Left renal cortex interstitium (tissue), 4 donors: ENCODE measurements around the gene MUC15. TPM values are rescaled to one million over a fixed set of nuclear protein-coding genes. Genes with fewer than 3 reads are reported as not detected.

ENCODE experiments used
- DNase-seq, 4 donors: peaks; one replicate each; pipeline ENCODE4 v3.0.0-alpha.2; 2013; ENCODE audit warnings: low read depth in 4 of 4, low spot score in 2 of 4, missing footprints in 1 of 4
- polyA plus RNA-seq, 4 donors: library from polyadenylated mRNA; unstranded; fragments of 120-200 nt; gene quantifications; one replicate each; pipeline ENCODE4 v1.2.1, GENCODE V29; 2013; ENCODE audit not compliant: insufficient read length in 4 of 4

MUC15 gene
- polyA plus RNA-seq, 4 donors = 2.4 to 5.7 (median 2.9) TPM

DNA sequence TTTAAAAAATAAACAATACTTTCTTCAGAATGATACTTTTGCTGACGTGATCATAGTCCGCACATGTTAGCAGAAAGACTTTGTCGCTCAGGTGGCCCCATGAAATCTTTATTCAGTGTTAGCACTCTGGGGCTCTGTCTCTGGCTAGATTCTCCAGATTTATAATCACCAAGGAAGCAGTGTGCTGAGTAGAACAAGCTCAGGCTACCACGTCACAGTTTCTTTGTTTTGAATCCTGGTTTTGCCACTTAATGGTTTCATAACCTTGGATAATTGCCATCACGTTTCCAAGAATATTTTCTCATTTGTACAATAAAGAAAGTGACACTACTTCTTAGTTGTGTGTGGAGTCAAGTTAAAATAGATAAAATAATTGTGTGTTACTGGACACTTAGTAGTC, 3.9 kb upstream of the MUC15 start:
- no peak for DNase-seq

DNA sequence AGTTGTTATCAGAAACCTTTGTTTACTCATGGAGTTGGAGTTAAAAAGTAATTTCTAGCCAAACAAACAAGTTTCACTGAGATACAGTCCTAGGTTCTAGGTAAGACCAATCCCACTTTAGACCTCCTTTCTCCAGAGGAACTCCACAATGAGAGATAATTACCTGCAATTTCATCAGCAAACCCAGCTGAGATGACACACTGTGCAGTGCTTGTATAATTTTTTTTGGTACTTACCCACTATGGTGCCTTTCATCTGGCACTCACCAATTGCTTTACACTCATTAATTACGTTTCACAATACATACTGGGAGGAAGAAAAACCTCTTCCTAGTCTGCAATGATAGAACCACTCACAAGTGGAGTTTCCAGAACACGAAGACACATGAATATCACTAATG, 1.8 kb upstream of the MUC15 start:
- DNase-seq = no peak

DNA sequence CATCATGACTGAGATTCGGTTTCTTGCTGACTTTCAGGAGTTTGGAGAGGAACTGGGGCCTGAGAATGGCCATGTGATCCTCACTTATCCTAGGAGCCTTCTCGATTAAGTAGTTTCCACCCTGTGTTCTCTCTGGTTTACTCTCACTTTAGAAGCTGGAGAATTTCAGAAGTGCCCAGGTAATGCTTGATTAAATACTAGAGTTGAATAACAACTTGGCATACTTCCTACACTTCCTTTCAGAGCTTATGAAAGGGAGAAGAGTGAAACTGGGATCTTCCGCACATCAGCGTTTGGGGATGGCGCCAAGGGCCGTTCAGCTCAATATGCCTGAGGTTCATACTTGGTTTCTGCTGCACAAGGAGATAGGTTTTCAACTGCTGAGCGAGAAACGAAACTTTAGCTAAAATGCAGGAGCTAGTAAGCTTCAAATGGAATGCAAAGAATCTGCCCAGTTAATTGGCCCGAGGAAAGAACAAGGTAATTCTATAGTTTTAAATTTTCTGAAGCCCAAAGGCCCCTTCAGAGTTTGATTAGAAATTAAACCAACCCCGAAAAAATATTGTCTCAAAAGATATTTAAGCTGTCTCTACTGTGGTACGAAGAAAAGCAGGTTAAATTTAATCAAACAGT, 823 bp upstream of the MUC15 start:
- peak in 1 of 4 donors; percentile 6 for DNase-seq

DNA sequence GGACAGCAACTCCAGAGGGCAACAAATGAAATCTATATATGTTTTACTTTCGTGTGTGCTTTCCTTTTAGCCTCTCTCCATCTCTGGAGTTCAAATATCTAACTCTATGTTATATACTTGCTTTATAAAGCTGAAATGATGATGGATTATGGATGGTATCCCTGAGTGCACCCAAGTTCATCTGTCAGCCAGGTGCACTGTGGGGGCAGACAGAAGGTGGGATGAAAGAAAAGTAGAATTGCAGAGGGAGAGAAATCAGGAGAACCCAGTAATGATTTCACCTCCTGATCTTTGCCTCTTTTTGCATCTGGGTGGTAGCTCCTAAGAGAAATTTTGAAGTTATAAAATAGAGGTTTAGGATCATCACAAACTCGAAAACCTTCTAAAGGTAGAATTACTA, 2.4 kb downstream of the MUC15 start:
- DNase-seq = no peak

DNA sequence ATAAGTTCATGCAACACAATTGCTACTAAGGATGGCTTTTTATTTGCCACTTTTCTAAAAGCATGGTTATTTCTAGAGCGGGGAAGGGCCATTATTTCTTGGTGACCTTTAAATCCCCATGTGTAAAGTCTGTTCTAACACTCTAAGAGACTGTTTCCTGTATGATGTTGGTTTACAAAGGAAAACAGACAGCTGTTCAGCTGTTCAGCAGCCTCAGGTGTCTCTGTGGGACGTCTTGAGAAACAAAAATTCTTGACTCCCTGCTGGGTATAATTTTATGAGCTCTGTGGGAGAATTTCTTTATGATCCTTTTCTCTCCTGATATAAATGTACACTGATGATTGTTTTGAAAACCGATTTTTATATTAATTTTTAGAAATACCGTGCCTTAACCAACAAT, 13.9 kb downstream of the MUC15 start:
- DNase-seq = no peak

DNA sequence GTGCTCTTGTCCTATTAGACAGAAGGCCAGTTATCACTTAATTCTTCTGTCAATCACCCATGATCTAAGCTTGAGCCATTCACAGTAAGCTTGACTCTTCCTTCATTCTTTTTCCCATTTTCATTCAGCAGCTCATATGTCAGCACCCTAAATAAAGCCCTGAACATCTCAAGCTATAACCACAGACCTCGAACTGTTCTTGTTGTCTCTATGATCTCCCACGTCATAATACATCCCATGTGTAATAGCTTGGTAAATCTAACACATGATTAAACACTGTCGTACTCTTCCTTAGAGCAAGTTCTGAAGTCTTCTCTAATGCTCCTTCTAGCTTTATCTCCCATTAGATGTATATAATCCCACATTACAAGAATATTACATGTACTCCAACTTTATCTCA, 14.4 kb downstream of the MUC15 start:
- no peak for DNase-seq

DNA sequence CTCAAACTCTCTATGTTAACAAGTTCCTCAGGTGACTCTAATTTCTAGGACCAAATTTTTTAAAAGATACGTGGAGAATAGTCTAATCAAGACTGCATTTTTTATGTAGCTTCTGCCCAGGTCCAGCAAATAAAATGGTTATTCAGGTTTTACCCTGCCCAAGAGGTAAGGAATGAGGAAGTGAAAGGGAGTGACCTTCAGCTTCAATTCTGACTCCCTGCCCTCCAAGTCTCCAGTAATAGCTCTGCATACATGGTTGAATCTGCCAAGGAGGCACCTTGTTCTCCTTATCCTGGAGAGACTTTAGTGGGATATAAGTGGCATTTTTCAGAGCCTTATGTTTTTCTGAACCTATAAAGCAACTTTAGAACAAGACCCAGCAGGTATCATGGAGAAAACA, 15.5 kb downstream of the MUC15 start:
- no peak for DNase-seq

DNA sequence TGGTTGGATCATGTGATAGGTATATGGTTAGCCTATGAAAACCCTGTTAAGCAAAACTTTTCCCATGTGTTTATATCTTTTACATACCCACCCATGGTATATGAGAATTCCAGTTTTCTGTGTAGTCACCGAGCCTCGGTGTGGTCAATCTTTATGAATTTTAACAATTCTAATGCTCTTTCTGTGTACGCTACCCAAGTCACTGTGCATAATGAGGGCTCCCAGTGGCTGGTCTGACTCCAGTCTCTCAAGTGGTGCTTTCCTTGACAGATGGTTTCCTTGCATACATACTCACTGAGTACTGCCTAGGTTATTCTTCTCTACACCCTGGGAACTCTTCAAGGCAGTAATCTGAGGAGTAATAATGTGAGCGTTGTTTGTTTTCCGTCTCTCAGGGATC, 17.6 kb downstream of the MUC15 start:
- DNase-seq = no peak

DNA sequence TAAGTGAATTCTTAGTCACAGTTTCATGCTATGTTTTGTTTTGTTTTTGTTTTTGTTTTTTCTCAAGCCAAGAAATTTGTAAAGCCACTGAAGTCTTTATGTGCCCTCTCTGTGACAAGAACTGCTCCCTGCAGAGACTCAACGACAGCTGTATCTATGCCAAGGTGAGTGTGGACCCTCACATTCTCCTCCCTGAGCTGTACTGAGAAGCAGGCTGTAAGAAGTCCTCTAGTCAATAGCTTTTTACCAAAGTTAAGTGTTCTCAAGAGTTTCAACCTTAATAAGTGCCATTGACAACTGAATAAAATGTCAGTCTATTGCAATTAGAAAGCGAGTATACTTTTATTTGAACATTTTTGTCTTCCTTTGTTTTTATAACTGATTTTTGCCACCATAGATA, 18.9 kb downstream of the MUC15 start:
- no peak for DNase-seq

DNA sequence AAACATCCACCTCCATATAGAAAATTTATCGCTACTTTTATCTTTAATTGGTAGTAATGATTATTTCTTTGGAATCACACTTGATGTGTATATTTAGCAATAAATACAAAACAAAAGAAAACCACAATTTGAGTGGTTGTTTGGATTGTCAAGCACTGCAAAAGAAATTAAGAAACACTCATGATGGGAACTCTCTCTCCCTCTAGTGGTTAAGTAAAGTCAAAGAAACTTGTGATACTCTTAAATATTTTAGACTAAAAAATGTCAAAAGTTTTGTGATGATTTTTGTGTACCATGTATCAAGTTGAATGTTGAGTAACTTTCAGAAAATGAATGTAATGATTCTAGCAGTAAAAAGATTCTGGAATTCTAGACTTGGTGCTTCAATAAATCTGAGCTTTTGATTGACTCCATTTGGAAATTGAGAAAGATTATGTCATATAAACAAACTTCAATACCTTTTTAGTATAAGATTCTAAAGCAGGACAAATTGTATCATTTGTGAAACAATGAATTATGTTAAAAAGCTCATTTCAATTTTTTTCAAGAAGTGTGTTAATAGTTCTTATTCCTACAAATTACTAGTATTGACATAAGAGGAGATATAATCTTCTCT, 20.8 kb downstream of the MUC15 start:
- no peak for DNase-seq

DNA sequence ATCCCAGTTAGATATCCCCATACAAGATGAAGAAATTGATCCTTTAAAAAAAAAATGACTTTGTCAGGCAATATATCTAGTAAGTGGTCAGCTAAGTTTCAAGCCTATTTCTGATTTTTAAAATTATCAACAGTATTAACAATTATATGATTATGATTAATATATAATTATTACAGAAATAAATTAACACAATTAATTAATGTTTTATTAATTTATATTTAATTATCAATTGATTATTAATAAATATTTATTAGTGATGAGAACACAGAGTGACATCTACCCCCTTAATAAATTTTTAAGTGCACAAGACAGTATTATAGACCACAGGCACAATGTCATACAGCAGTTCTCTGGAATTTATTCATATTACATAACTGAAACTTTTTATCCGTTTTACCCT, 22.0 kb downstream of the MUC15 start:
- DNase-seq = no peak

DNA sequence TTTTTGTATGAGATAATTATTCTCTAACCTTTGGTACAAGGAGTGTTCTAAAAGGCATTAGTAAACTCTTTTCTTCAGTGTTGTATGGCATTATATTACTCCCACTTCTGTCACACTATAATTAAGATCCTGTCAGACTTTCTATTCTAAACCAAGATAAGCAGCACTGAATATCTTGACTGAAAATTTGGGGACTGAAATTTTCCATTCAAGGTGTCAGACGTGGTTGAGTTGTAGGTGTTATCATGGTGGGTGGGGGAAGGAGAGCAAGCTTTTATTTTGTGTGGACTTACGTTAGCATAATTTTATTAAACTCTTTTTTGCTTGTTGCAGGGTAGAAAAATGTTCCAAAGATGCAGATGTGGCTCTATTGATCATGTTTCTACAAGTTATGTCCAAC, 22.9 kb downstream of the MUC15 start:
- no peak for DNase-seq

DNA sequence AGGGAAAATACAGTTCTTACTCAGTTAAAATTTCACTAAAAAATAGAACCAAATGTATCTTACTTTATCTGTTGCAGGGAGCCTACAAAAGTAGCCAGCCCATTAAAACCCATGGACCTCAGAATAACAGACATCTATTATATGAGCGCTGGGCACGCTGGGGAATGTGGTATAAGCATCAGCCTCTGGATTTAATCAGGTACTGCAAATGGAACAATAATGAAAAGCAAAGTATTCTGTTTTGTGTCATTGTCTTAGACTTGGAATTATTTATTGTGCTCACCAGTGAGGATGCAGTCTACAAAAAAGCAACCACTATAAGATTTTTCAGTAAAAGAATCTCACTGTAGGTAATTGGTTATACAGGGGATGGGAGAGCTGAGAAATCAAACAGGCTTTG, 30.2 kb downstream of the MUC15 start:
- no peak for DNase-seq

DNA sequence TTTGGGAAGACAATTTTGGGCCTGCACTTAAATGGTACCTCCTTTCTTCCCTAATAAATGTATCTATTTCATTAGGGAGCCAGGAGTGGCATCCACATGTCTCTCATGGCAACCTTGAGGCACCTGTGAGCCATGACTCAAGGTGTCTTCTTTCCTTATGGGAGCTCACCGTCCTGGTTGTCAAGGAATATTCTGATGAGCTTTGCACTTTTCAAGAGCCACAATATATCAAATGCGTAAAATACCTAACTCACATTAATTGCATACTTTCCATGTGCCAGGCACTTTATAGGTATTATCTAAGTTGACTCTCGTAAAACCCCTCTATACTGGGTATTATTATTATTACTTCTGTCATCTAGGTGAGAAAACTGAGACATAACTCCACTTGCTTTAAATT, 32.5 kb downstream of the MUC15 start:
- no peak for DNase-seq

DNA sequence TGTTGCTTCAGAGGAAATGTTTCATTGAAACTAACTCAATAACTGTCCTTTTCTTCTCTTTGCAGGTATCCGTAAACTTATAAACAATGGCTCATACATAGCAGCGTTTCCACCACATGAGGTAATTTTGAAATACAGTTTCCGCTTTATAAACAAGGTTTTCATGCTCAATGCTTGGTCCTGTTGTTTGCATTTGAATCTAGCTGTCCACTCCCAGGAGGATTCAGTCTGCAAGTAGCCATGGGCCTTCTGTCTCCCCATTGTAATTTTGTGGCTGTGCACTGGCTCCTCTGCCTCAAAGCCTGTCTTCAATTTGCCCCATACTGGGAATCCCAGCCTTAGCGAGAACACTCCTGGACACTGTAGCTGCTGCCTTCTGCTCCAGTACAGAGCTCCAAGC, 34.7 kb downstream of the MUC15 start:
- no peak for DNase-seq

DNA sequence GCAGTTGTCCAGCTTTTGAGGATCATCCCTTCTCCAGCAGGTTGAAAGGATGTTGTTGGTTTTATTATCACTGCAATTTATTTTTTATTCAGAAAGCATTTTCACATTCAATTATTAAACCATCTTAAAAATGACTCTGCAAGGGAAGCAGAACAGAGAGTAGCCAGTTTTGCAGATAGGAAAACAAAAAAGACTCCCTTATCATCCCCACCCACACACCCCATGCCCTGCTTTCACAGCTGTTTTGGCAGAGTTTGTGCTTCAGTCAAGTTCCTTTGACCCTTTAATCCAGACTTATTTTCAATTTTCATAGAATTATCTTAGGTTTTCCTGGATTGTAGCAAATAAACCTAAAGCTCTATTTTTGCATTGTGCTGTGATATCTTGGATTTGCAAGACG, 44.4 kb downstream of the MUC15 start:
- DNase-seq = no peak

DNA sequence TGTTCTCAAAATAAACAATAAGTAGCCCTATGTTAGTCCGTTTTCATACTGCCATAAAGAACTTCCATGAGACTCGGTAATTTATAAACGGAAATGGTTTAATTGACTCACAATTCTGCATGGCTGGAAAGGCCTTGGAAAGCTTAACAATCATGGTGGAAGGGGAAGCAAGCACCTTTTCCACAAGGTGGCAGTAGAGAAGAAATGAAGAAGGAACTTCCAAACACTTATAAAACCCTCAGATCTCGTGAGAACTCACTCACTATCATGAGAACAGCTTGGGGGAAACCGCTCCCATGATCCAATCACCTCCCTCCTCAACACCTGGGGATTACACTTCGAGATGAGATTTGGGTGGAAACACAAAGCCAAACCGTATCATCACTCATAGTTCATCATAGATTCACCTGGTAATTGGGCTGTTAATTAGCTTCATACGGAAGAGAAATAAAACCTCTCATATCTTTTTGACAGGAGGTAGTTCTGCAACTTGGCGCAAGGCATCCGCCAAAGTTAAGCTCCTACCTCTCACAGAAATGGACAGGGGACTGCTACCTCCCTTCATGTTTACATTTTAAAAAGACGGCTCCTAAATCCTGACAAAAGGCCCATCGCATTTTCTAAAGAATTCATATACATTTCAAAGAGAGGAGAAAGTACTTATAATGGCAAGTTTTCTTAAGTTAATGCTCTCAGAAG, 49.0 kb downstream of the MUC15 start:
- DNase-seq = no peak

DNA sequence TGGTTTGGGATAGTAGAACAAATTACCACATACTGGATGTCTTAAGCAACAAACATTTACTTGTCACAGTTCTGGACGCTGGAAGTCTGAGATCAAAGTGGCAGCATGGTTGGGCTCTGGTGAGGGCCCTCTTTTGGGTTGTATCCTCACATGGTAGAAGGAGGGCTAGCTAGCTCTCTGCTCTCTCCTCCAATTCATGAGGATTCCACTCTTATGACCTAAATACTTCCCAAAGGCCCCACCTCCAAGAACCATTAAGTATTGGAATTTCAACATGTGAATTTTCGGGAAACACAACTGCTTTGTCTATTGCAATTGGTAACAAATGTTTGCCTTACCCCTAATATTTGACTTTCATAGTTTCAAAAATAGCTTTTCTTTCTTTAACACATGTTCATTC, 52.6 kb downstream of the MUC15 start:
- DNase-seq = no peak

DNA sequence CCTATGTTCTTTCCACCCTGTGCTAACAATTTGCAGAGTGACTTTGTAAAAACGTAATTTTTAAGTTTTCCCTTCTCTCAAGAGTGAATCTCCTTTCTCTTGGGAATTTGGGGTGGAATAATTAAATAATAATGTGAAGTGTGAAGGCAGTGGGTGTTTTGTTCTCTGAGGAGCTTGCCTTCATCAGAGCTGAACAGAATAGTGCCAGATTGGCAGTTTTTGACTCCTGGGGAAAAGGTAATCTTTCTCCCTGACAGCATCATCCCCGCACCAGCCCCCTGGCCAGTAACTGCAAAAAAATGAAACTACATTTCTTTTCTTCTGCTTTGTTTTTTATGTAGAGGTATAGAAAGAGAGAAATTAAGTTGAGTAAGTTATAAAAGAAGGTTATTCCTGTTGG, 59.9 kb downstream of the MUC15 start:
- no peak for DNase-seq

DNA sequence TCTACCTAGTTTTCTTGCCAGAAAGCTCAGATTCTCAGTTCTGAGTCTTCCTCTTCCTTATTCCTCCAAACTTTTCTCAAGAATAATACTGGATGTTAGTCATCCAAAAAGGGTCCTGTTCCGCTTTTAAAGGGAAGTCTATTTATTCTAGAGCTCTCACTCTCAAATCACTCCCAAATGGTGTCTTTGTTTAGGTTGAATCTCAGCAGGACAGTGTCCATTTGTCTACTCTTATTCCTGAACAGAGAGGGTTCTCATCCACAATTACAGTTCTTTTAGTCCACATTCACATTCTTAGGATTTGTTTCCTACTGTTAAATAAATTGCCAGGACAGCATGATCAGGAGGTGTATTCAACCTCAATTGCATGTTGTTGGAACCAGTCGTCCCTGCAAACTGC, 61.3 kb downstream of the MUC15 start:
- DNase-seq = no peak

DNA sequence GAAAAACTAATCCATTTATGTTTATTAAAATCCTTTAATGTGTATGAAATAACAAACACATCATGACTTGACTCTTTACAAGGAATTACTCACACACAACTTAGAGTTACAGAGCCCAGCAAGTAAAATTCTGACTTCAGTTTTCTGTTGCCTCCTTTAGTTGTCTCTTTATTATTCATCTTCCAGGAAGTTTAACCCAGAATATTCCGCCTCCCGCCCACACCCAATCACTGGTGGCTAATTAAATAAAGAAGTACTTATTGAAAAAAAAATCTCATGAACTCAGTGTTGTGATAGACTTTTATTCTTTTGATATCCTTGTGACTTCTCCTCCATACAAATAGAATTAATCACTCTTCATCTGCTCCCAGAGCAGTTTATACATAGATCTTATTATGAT, 61.9 kb downstream of the MUC15 start:
- DNase-seq = no peak
